H1 (cell line): ENCODE measurements around the gene ZNF608. TPM values are rescaled to one million over a fixed set of nuclear protein-coding genes. Genes with fewer than 3 reads are reported as not detected.

Experiments
- CHD7 ChIP-seq: fragments of 300-600 bp; sonication (generic); IDR thresholded peaks from 2 replicates; pipeline ENCODE4 v1.7.1; 2012; ENCODE audit warnings: low read length, moderate library complexity, mild to moderate bottlenecking, inconsistent platforms; ENCODE audit not compliant: insufficient replicate concordance
- polyA plus RNA-seq, 7 experiments: library from polyadenylated mRNA; depleted of rRNA in 3 of 7; stranded (reverse) in 5 of 7; unstranded in 2 of 7; fragments of >200 nt in 5 of 7; fragments of 200-250 nt in 2 of 7; gene quantifications; 1 replicate in 5 of 7; 2 replicates in 1 of 7; 4 replicates in 1 of 7; pipeline versions ENCODE4 v1.2.1 to v1.2.3, GENCODE V29; 2011 to 2013; ENCODE audit warnings: missing spikeins in 2 of 7, mixed read lengths in 2 of 7
- total RNA-seq: library from RNA; stranded (reverse); fragmentation: NEBNext Ultra II Directional; extraction: Animal tissue kit (Norgen Biotek cat#: 25700); gene quantifications from 2 replicates; pipeline ENCODE4 v1.2.1, GENCODE V29; 2021

ZNF608 gene
- total and polyA plus RNA-seq, 2 of the 8 experiments (the other 6 are each of a cell fraction or from before 2014, with no cell fraction given), result 17.2 to 40.8 TPM

GRCh38 chr5:124742521-124742920 lies 3.9 kb downstream of the ZNF608 start (continued):
- TF ChIP-seq CHD7, result no peak
